Stimulated activated CD4-positive, alpha-beta T cell treated with anti-CD3 and anti-CD28 coated beads, Interleukin-2, amount 100 ng/mL, for 24 hours (primary cell): ENCODE results near the gene SEMA4D.
A peak's percentile ranks its signal among the peaks of the same experiment; 100 is the strongest.
"Not testable (repeated sequence)": the region's sequence is repeated elsewhere in the genome, so short reads cannot be mapped to it uniquely, and the experiment has no call there.

ENCODE experiments used
- DNase-seq, 2 donors: peaks; one replicate each; pipeline ENCODE4 v3.0.0-alpha.2; 2020

The SEMA4D gene

GRCh38 chr9:89480825-89481537 is 16.9 kb downstream of the SEMA4D start:
- peak in 1 of 2 donors; percentile 55 for DNase-seq

GRCh38 chr9:89480372-89480771 is 17.5 kb downstream of the SEMA4D start:
- DNase-seq: not testable (repeated sequence)

- DNase-seq: not testable (repeated sequence)
Observed at GRCh38 chr9:89479669-89480011, 18.3 kb downstream of the SEMA4D start.

- DNase-seq: no peak
Observed at GRCh38 chr9:89478821-89479668, 18.9 kb downstream of the SEMA4D start.

GRCh38 chr9:89477811-89478630 is 19.9 kb downstream of the SEMA4D start:
- DNase-seq: peak; percentile 59 to 72

GRCh38 chr9:89477384-89477783 is 20.5 kb downstream of the SEMA4D start:
- peak; percentile 59 to 68 for DNase-seq

- no peak for DNase-seq
Observed at GRCh38 chr9:89476546-89476945, 21.4 kb downstream of the SEMA4D start.

GRCh38 chr9:89475891-89476440 is 21.9 kb downstream of the SEMA4D start:
- DNase-seq: no peak

GRCh38 chr9:89474939-89475338 is 23.0 kb downstream of the SEMA4D start:
- no peak for DNase-seq

GRCh38 chr9:89473762-89474469 is 24.0 kb downstream of the SEMA4D start:
- DNase-seq: no peak

- not testable (repeated sequence) for DNase-seq
Observed at GRCh38 chr9:89471796-89472320, 26.1 kb downstream of the SEMA4D start.

GRCh38 chr9:89471390-89471789 is 26.5 kb downstream of the SEMA4D start:
- DNase-seq: no peak

- DNase-seq: no peak
Observed at GRCh38 chr9:89470224-89470839, 27.6 kb downstream of the SEMA4D start.

- no peak for DNase-seq
Observed at GRCh38 chr9:89469003-89469402, 28.9 kb downstream of the SEMA4D start.

- no peak for DNase-seq
Observed at GRCh38 chr9:89468281-89468960, 29.5 kb downstream of the SEMA4D start.

GRCh38 chr9:89467278-89467625 is 30.7 kb downstream of the SEMA4D start:
- DNase-seq: no peak

GRCh38 chr9:89466451-89467277 is 31.2 kb downstream of the SEMA4D start:
- DNase-seq: peak; percentile 56 to 72

- DNase-seq: no peak
Observed at GRCh38 chr9:89465726-89466308, 32.1 kb downstream of the SEMA4D start.

- no peak for DNase-seq
Observed at GRCh38 chr9:89465001-89465451, 32.9 kb downstream of the SEMA4D start.
